ENCODE data around the gene USP21.

DNA sequence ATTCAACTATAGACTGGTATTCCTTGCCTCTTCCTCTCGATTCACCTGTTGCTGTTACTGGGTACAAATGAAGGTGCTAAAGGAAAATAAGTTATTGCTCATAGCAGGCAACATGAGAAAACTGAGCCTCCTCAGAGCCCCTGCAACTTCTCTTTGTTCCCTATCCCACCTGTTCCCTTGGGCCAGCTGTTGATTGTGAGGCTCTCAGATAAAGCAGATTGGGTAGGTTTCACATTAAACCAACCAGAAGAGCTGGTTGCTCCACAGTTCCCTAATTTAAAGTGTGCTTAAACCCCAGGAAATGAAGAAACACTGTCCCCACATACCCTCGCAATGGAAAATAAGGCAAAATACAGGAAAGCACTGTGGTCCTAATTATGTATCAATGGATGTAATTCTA is 31.7 kb upstream of the USP21 start:
- TF ChIP-seq SP1 (IDR thresholded peaks at IDR 0.05), result no peak
- TF ChIP-seq SP1 (CRISPR knock-in tag; IDR thresholded peaks at IDR 0.05), result no peak
- TF ChIP-seq PHF20 (CRISPR knock-in tag; IDR thresholded peaks at IDR 0.05), result no peak
- no peak for TF ChIP-seq SETDB1 (CRISPR knock-in tag; IDR thresholded peaks at IDR 0.05; ENCODE audit: borderline replicate concordance)
- no peak for TF ChIP-seq EZH2 (conservative IDR thresholded peaks at IDR 0.05; ENCODE audit: low read depth, low read length)
- TF ChIP-seq RNF2 (conservative IDR thresholded peaks at IDR 0.05; ENCODE audit: low read depth), result no peak
- no peak for TF ChIP-seq ZZZ3 (CRISPR knock-in tag; IDR thresholded peaks at IDR 0.05; ENCODE audit: borderline replicate concordance)
- no peak for TF ChIP-seq NCOA2 (CRISPR knock-in tag; IDR thresholded peaks at IDR 0.05)
- TF ChIP-seq ZNF792 (CRISPR knock-in tag; IDR thresholded peaks at IDR 0.05), result no peak
- no peak for TF ChIP-seq SMC3 (IDR thresholded peaks at IDR 0.05; ENCODE audit: low read length)
- no peak for TF ChIP-seq GATAD1 (CRISPR knock-in tag; IDR thresholded peaks at IDR 0.05)
- TF ChIP-seq, protein P1, sequence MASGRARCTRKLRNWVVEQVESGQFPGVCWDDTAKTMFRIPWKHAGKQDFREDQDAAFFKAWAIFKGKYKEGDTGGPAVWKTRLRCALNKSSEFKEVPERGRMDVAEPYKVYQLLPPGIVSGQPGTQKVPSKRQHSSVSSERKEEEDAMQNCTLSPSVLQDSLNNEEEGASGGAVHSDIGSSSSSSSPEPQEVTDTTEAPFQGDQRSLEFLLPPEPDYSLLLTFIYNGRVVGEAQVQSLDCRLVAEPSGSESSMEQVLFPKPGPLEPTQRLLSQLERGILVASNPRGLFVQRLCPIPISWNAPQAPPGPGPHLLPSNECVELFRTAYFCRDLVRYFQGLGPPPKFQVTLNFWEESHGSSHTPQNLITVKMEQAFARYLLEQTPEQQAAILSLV (CRISPR knock-in tag; IDR thresholded peaks at IDR 0.05; ENCODE audit: borderline replicate concordance), result no peak
- TF ChIP-seq FOXJ3 (CRISPR knock-in tag; IDR thresholded peaks at IDR 0.05; ENCODE audit: borderline replicate concordance), result no peak
- no peak for TF ChIP-seq ZSCAN9 (CRISPR knock-in tag; IDR thresholded peaks at IDR 0.05; ENCODE audit: borderline replicate concordance)
- TF ChIP-seq ZNF24 (IDR thresholded peaks at IDR 0.05), result no peak
